Endothelial cell of umbilical vein (primary cell): ENCODE results near the gene NHS. TPM values are rescaled to one million over a fixed set of nuclear protein-coding genes. Genes with fewer than 3 reads are reported as not detected.

Experiments used
- BruUV-seq: library from RNA; stranded (reverse); fragments of 400-500 nt; replicated peaks from 2 replicates; lab custom pipeline; 2021; lab: Mats Ljungman, UMichigan
- CTCF ChIA-PET: fragments of 300-600, 350-600 bp; sonication (Branson Sonifier 250); formaldehyde crosslinking; loops from one replicate; lab custom pipeline; 2021; ENCODE audit warnings: antibody characterized with exemption, inconsistent platforms; lab: Charles Lee
- POLR2A ChIA-PET: fragments of 300-600, 350-600 bp; sonication (Branson Sonifier 250); formaldehyde crosslinking; loops from one replicate; lab custom pipeline; 2021; ENCODE audit warnings: antibody characterized with exemption, inconsistent platforms; lab: Charles Lee
- DNase-seq: peaks from one replicate; pipeline ENCODE4 v3.0.0-alpha.2; 2011; ENCODE audit warnings: low read depth, low spot score
- FAIRE-seq: peaks from 2 replicates; lab custom pipeline; 2011; peaks lifted over from hg19 to GRCh38; lab: Jason Lieb, UNC
- H2AFZ ChIP-seq: 2 replicates; pipeline ENCODE4 v1.6.0; 2012; ENCODE audit warnings: low read depth, low read length, control low read depth, inconsistent platforms
- H3K27ac ChIP-seq: 2 replicates; pipeline ENCODE4 v1.5.1; 2011; ENCODE audit warnings: low read depth, mild to moderate bottlenecking, control low read depth, low read length, moderate library complexity; ENCODE audit not compliant: insufficient read depth
- H3K27me3 ChIP-seq, 2 experiments: 2 replicates each; pipeline versions ENCODE4 v1.6.0 to v1.6.1; 2011; ENCODE audit warnings: low read length in 2 of 2, mixed read lengths in 1 of 2; ENCODE audit not compliant: control insufficient read depth in 2 of 2, insufficient read depth in 2 of 2
- H3K36me3 ChIP-seq, 2 experiments: 2 replicates in 1 of 2; 3 replicates in 1 of 2; pipeline ENCODE4 v1.5.1; 2011; ENCODE audit warnings: low read length in 2 of 2, mild to moderate bottlenecking in 1 of 2, moderate library complexity in 1 of 2; ENCODE audit not compliant: control insufficient read depth in 2 of 2, insufficient read depth in 2 of 2; ENCODE audit errors: extremely low read depth in 1 of 2
- H3K4me1 ChIP-seq: 3 replicates; pipeline ENCODE4 v1.5.1; 2011; ENCODE audit warnings: mild to moderate bottlenecking, low read length; ENCODE audit not compliant: control insufficient read depth, insufficient read depth; ENCODE audit errors: extremely low read depth
- H3K4me2 ChIP-seq: 2 replicates; pipeline ENCODE4 v1.6.1; 2011; ENCODE audit warnings: low read length, control low read depth, mixed read lengths; ENCODE audit not compliant: insufficient read depth
- H3K4me3 ChIP-seq, 3 experiments: fragments of 200-600 bp in 1 of 3; sonication (generic), shearing (Covaris generic) in 1 of 3; replicated peaks in 1 of 3; 2 replicates each; pipeline ENCODE4 v1.5.1; 2011 to 2016; ENCODE audit warnings: control low read depth in 3 of 3, low read length in 3 of 3, mild to moderate bottlenecking in 2 of 3, inconsistent platforms in 1 of 3, low read depth in 1 of 3, moderate library complexity in 1 of 3; ENCODE audit not compliant: insufficient read depth in 1 of 3
- H3K79me2 ChIP-seq: 2 replicates; pipeline ENCODE4 v1.6.0; 2012; ENCODE audit warnings: low read length, inconsistent platforms; ENCODE audit not compliant: control insufficient read depth, insufficient read depth
- H3K9ac ChIP-seq: replicated peaks from 2 replicates; pipeline ENCODE3; 2011; ENCODE audit warnings: low read length, control low read depth; ENCODE audit not compliant: insufficient read depth; ENCODE audit errors: extremely low read depth
- H3K9me1 ChIP-seq: replicated peaks from 3 replicates; pipeline ENCODE4 v1.6.0; 2011; ENCODE audit warnings: mild to moderate bottlenecking, low read length; ENCODE audit not compliant: control insufficient read depth, insufficient read depth; ENCODE audit errors: extremely low read depth
- H3K9me3 ChIP-seq: replicated peaks from 2 replicates; pipeline ENCODE4 v1.5.1; 2012; ENCODE audit warnings: low read length, inconsistent platforms; ENCODE audit not compliant: control insufficient read depth, insufficient read depth
- H4K20me1 ChIP-seq: replicated peaks from 2 replicates; pipeline ENCODE3; 2011; ENCODE audit warnings: mild to moderate bottlenecking, low read length; ENCODE audit not compliant: control insufficient read depth, insufficient read depth; ENCODE audit errors: extremely low read depth
- CTCF ChIP-seq, 2 donors: IDR thresholded peaks; 1 replicate in 1 of 2; 2 replicates in 1 of 2; pipeline ENCODE4 v1.5.1; 2011; ENCODE audit warnings: low read length in 2 of 2, mild to moderate bottlenecking in 2 of 2, moderate library complexity in 2 of 2, control low read depth in 1 of 2, inconsistent platforms in 1 of 2, low read depth in 1 of 2; ENCODE audit not compliant: insufficient read depth in 1 of 2; ENCODE audit errors: extremely low read depth in 1 of 2
- EZH2 ChIP-seq: IDR thresholded peaks from 2 replicates; pipeline ENCODE4 v1.6.1; 2012; ENCODE audit warnings: borderline replicate concordance, low read depth, mild to moderate bottlenecking, moderate library complexity, low read length, inconsistent platforms; ENCODE audit not compliant: severe bottlenecking
- FOS ChIP-seq: IDR thresholded peaks from 2 replicates; pipeline ENCODE4 v1.6.1; 2011; ENCODE audit warnings: mild to moderate bottlenecking, low read length, moderate library complexity, borderline replicate concordance; ENCODE audit not compliant: insufficient read depth
- GATA2 ChIP-seq: IDR thresholded peaks from 2 replicates; pipeline ENCODE4 v1.7.0; 2011; ENCODE audit warnings: low read depth, mild to moderate bottlenecking, moderate library complexity, mixed read lengths, low read length; ENCODE audit not compliant: insufficient read length, insufficient read depth
- JUN ChIP-seq: IDR thresholded peaks from 2 replicates; pipeline ENCODE4 v1.6.1; 2011; ENCODE audit warnings: borderline replicate concordance, low read depth; ENCODE audit not compliant: insufficient read length, insufficient read depth
- MAX ChIP-seq: IDR thresholded peaks from 2 replicates; pipeline ENCODE4 v1.6.1; 2011; ENCODE audit not compliant: insufficient read depth, insufficient read length
- MYC ChIP-seq: IDR thresholded peaks from one replicate; pipeline ENCODE4 v1.6.1; 2011; ENCODE audit warnings: mild to moderate bottlenecking, low read depth, low read length
- POLR2A ChIP-seq: IDR thresholded peaks from 2 replicates; pipeline ENCODE4 v1.6.1; 2012; ENCODE audit warnings: low read depth, mild to moderate bottlenecking, control low read depth, low read length
- POLR2AphosphoS5 ChIP-seq: IDR thresholded peaks from 2 replicates; pipeline ENCODE4 v1.6.1; 2012; ENCODE audit warnings: low read depth, mild to moderate bottlenecking, control low read depth, low read length, moderate library complexity; ENCODE audit not compliant: insufficient read depth
- dilution Hi-C: fragments of 300-500 bp; cut with MboI; formaldehyde crosslinking; loops from one replicate; pipeline ENCODE4 v1.15.0; 2019; ENCODE audit warnings: low sequenced_read_pairs; ENCODE audit not compliant: extremely low pct_ligation_motif_present
- intact Hi-C: fragments of 100-400 bp; cut with micrococcal nuclease; formaldehyde crosslinking; loops from one replicate; pipeline ENCODE4 v1.10.0; 2022
- polyA plus RNA-seq, 4 experiments: library from polyadenylated mRNA; depleted of rRNA in 3 of 4; stranded (reverse) in 3 of 4; unstranded in 1 of 4; fragments of >200 nt; gene quantifications; 2 replicates each; pipeline versions ENCODE4 v1.2.1 to v1.2.3, GENCODE V29; 2011 to 2012; ENCODE audit warnings: missing spikeins in 1 of 4
- total RNA-seq: library from RNA; stranded (reverse); gene quantifications from 2 replicates; pipeline ENCODE4 v1.2.3, GENCODE V29; 2021

Gene NHS
- total and polyA plus RNA-seq, 2 donors (not counting 3 experiments of a cell fraction or from before 2014, with no cell fraction given) = 0.07 to 0.46 TPM

- Histone ChIP-seq H3K4me1 (no peaks in the 10 kb centered on the region), H3K27me3 (no peaks in the 10 kb centered on the region), H3K9ac (no peak overlapping the region), H2AFZ (no peak overlapping the region), H3K9me1 (no peaks in the 10 kb centered on the region), H3K4me3 (no peak overlapping the region), H4K20me1 (no peaks in the 10 kb centered on the region), H3K4me2 (no peak overlapping the region), H3K27ac (no peak overlapping the region), H3K79me2 (no peaks in the 10 kb centered on the region), H3K9me3 (no peaks in the 10 kb centered on the region), H3K36me3 (no peaks in the 10 kb centered on the region)
- TF ChIP-seq MAX = no peak
- no peak for TF ChIP-seq FOS
- TF ChIP-seq EZH2 = no peak
- no peak for TF ChIP-seq MYC
- TF ChIP-seq POLR2A = no peak
- no peak for TF ChIP-seq CTCF (IDR thresholded peaks at IDR 0.05; ENCODE audit: extremely low read depth in 1 of 2, insufficient read depth in 1 of 2, low read depth in 1 of 2, low read length in 2 of 2)
- TF ChIP-seq POLR2AphosphoS5 = no peak
- TF ChIP-seq GATA2 = no peak
- TF ChIP-seq JUN = no peak
- ChIA-PET POLR2A (no interaction called here), CTCF (no interaction called here)
- DNase-seq = no peak
- BruUV-seq = no TSS peak
- FAIRE-seq = no peak
- intact Hi-C loops = no loop called here
- dilution Hi-C loops = no loop called here
Observed at GRCh38 chrX:17644001-17644400, 269.0 kb downstream of the NHS start.
